ENCODE measurements around the gene GTF2F2.
"Not testable (repeated sequence)": the region's sequence is repeated elsewhere in the genome, so short reads cannot be mapped to it uniquely, and the experiment has no call there.

The GTF2F2 gene

DNA sequence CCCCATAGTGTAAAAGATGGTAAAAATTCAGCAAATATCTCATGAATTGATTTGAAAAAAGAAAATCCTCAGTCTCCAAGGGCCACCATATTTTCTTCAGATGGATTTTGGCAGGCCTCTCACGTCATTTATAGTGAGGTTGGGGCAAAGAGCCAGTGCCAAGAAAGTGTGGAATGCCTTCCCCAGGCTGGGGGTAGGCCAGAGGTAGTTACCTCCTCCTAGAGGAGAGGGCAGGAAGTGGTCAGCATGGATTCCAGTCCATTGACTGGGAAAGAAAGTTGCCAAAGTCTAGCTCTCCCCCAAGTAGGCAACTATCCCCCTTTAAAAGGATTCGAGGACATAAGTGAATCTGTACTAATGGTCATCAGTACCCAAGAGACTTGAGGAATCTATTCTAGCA lies 148.9 kb downstream of the GTF2F2 start:
- no peak for DNase-seq (ENCODE audit: low read depth in 1 of 2, low spot score in 1 of 2)
- TF ChIP-seq JUND (IDR thresholded peaks at IDR 0.05; ENCODE audit: low read depth) = no peak
- in situ Hi-C loops (cut with HindIII; ENCODE audit: low pct_unique_long_range_greater_than_20kb, low sequenced_read_pairs) = no loop called here

DNA sequence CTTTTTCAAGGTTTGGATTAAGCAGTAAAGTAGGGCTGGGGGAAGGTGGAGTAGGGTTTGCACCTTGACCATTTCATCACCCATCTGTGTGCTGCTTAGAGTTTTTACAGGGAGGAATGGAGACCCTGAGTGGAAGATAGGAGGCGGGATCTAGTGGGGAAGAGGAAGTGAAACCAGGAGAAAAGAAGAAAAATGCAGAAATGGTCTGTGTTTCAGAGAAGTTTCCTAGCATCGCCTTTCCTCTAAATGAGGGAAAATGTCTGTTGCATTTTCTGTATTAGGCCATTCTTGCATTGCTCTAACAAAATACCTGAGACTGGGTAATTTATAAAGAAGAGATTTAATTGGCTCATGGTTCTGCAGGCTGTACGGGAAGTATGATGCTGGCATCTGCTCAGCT lies 156.6 kb downstream of the GTF2F2 start:
- TF ChIP-seq JUND (IDR thresholded peaks at IDR 0.05; ENCODE audit: low read depth) = no peak
- in situ Hi-C loops (cut with HindIII; ENCODE audit: low pct_unique_long_range_greater_than_20kb, low sequenced_read_pairs) = no loop called here
- no peak for DNase-seq (ENCODE audit: low read depth in 1 of 2, low spot score in 1 of 2)

DNA sequence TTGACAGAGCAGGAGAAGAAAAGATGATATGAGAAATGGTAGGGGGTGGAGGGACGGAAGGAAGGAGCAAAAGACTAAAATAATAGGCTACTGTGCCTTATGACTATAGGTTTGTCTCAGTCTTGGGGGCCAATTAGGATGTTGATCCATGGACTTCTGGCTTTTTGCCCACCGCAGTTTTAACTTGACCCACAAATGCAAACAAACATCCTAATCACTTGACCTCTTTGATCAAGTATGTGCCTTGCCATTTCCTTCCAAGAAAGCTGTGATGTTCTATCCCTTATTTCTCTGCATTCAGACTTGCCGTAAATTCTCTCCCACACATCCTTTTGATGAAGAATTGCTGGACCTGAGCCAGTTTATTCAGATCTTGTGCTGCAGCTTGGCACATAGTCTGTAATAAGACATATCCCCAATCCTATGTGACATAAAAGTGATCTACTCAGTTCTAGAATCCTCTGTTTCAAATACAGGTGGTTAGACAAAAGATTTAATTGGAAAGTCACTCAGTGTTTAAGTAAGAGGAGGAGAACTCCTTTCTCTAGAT lies 157.9 kb downstream of the GTF2F2 start:
- in situ Hi-C loops (cut with HindIII; ENCODE audit: low pct_unique_long_range_greater_than_20kb, low sequenced_read_pairs) = no loop called here
- no peak for DNase-seq (ENCODE audit: low read depth in 1 of 2, low spot score in 1 of 2)
- no peak for TF ChIP-seq JUND (IDR thresholded peaks at IDR 0.05; ENCODE audit: low read depth)

DNA sequence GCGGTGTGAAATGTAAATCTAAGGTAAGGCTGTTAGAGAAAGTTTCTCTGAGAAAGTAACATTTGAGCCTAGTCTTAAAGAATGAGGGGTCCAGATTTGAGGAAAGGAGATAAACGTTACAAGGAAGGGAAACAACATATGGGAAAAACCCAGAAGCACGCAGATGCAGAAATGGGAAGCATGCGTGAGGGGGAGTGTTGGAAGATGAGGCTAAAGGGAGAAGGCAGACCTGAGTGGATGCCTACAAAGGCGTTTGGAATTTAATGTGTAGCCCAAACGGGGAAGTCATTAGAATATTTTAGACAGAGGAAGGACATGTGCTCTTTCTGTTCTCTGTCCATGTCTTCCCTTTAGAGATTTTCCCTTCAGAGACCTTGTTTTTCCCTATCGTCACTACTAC lies 159.7 kb downstream of the GTF2F2 start:
- DNase-seq (ENCODE audit: low read depth in 1 of 2, low spot score in 1 of 2) = no peak
- in situ Hi-C loops (cut with HindIII; ENCODE audit: low pct_unique_long_range_greater_than_20kb, low sequenced_read_pairs) = no loop called here
- no peak for TF ChIP-seq JUND (IDR thresholded peaks at IDR 0.05; ENCODE audit: low read depth)

DNA sequence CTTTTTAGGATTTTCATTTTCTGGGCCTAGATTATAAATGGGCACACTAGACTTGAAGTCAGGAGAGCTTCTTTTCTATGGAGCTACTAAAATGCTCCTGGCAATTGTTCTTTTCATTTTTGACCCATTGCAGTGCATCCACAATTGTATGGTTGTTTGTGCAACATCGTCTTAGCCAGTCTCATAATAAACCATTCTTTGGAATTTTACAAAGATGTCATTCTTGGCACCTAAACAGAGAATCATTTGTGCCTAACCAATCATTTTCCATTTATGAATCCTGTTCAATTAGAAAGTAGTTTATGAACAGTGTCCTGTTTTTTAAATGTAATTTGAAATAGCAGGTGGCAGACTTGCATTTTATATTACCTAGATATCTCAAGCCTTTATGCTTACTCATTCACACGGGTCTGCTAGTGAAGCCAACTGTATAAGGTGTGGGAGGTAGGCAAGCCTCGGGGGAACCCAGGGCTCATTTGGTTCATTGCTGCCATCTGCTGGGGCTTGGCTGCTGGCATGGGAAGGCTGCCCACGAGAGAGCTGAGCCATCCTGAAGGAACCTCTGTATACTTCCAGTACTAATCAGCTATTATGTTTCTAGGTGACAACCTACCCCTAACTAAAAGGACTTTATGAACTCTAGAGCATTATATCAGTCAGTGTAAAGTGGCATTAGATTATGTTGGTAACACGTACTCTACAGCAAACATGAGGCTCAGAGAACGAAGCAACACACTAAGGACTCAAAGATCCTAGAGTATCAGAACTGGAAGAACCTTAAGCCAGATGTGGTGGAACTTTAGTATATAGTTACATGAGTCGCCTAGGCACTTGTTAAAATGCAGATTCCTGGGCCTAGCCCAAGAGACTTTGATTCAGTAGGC lies 160.7 kb downstream of the GTF2F2 start:
- in situ Hi-C loops (cut with HindIII; ENCODE audit: low pct_unique_long_range_greater_than_20kb, low sequenced_read_pairs) = no loop called here

DNA sequence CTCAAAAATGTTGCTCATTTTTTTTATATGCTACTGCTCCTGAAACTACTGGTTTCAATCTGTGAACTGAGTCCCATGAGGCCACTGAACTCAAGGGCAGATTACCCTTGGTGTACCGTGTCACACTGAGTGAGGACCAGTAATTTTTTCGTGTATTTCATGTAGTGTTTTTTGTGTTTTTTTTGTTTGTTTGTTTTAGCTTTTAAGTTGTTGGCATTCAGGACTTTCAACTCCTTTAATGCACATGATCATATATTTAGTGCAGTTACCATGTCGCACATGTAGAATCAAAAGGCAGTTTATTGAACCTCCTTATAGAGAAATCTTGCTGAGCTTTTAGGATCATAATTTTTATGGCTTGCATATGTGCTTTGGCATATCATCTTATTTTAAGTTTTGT lies 162.7 kb downstream of the GTF2F2 start:
- DNase-seq (ENCODE audit: low read depth in 1 of 2, low spot score in 1 of 2) = no peak
- in situ Hi-C loops (cut with HindIII; ENCODE audit: low pct_unique_long_range_greater_than_20kb, low sequenced_read_pairs) = no loop called here
- TF ChIP-seq JUND (IDR thresholded peaks at IDR 0.05; ENCODE audit: low read depth) = no peak

More for the DNA sequence above, 160.7 kb downstream of the GTF2F2 start:
- DNase-seq (ENCODE audit: low read depth in 1 of 2, low spot score in 1 of 2) = peak; percentile 61 to 70
- no peak for TF ChIP-seq JUND (IDR thresholded peaks at IDR 0.05; ENCODE audit: low read depth)

DNA sequence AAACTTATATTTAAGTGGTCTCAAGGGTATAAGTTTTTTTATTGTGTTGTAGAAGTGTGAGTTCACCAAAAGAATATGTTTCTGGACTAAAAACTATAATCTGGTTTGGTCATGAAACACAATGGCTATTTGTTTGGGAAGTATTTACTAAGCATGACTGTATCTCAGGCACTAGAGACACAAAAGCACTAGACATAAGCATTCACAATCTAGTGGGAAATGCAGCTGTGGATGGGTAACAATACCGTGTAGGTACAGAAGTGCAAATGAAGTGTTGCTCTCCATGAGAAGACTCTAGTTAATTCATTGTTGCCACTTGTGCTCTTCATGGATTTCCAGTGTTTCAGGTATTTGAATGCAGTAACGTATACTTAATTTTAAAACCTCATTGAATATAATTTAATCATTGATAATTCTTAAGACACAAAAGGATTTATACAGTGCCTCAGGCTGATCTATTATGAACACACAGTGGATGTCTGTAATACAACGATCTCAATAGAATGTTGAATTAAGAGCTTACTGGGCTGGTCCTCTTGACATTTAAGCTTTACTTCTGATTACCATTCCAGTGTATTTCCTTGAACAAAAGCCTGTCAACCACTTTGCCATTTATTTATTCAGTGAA lies 169.7 kb downstream of the GTF2F2 start:
- DNase-seq (ENCODE audit: low read depth in 1 of 2, low spot score in 1 of 2) = no peak
- TF ChIP-seq JUND (IDR thresholded peaks at IDR 0.05; ENCODE audit: low read depth) = no peak

DNA sequence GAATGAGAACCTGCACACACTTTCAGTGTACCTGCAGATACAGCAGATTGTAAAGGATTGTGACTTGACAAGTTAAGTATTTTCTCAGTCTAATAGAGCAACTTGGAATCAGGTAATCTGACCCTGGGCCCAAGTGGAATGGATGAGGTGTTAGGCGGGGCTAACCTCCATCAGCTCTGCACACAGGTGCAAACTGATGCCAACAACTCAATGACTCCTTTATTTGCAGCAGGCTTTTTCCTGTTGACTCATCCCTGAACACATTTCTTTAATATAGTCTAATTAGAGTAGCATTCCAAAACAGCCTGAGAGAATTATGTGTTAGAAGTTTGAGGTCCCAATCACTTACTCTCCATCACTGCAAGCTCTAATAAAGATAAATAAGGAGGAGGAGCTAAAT lies 171.9 kb downstream of the GTF2F2 start:
- no peak for TF ChIP-seq JUND (IDR thresholded peaks at IDR 0.05; ENCODE audit: low read depth)
- in situ Hi-C loops (cut with HindIII; ENCODE audit: low pct_unique_long_range_greater_than_20kb, low sequenced_read_pairs) = no loop called here
- DNase-seq (ENCODE audit: low read depth in 1 of 2, low spot score in 1 of 2) = no peak

More for the DNA sequence above, 169.7 kb downstream of the GTF2F2 start:
- in situ Hi-C loops (cut with HindIII; ENCODE audit: low pct_unique_long_range_greater_than_20kb, low sequenced_read_pairs) = no loop called here

DNA sequence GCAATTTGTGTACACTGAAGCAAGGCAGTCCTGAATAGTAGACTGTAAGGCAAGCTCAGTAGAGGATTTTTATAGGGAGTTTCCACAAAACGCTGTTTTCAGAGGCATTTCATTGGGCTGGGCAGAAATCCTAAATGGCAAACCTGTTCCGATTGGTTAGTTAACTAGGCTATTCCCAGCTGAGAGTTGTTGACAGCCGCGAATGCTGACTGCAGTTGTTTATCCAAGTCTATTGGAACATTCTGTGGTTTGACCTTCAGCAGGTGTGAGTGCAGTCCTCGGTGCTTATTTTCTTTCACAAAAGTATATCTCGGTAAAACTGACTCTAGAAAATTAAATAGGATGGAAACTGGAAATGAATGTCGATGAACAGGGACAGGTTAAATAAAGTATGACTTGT lies 175.2 kb downstream of the GTF2F2 start:
- TF ChIP-seq JUND (IDR thresholded peaks at IDR 0.05; ENCODE audit: low read depth) = no peak
- DNase-seq (ENCODE audit: low read depth in 1 of 2, low spot score in 1 of 2) = peak in 1 of 2 experiments; percentile 32
- in situ Hi-C loops (cut with HindIII; ENCODE audit: low pct_unique_long_range_greater_than_20kb, low sequenced_read_pairs) = no loop called here

DNA sequence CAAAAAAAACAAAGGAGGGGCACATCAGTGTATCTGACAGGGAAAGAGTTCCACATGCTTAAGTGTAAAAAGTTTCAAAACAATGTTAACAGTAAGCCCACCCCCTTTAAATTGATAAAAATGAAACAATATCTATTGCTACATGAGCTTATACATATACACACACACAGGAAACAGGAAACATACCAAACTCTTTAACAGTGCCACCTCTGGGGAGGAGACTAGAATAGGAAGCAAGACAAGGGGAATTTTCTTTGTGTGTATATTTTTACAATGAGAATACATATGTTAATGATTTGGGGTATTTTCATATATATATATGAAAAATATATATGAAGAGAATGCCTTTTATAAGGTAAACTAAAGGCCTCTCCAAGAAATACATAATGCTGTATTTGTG lies 175.9 kb downstream of the GTF2F2 start:
- DNase-seq (ENCODE audit: low read depth in 1 of 2, low spot score in 1 of 2) = no peak

DNA sequence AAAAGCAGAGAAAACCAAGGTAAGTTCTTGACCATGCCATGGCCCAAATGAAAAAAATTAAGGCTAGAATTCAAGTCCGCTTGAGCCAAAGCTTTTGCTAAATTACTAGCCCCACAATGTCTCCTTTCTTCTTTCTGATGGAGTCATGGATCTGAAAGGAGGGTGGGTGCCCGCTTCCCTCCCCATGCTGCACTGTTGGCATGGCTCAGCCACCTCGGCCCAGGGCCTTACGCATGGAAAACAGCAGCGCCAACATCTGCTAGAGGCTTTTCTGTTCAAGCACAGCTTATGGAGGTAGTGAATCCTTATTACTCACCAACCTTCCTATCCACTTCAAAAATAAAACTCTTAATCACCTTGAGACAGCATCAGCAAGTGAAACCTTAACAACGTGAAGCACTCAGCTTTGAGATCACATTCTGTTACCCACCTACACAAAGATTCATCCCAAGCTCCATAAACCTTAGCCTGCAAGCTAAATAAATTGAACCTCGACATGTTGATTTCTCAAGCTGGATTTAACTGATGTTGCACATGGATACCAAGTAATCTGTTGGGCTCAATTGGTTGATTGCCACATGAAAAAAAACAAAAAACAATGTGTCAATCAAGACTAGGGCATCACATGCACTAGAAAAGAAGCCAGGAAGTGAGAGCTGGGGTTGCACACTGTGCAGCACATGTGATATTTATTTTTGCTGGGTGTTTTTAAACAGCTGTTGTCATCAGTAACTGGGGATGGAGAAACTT lies 177.3 kb downstream of the GTF2F2 start:
- in situ Hi-C loops (cut with HindIII; ENCODE audit: low pct_unique_long_range_greater_than_20kb, low sequenced_read_pairs) = no loop called here
- no peak for TF ChIP-seq JUND (IDR thresholded peaks at IDR 0.05; ENCODE audit: low read depth)
- no peak for DNase-seq (ENCODE audit: low read depth in 1 of 2, low spot score in 1 of 2)

More for the DNA sequence above, 175.9 kb downstream of the GTF2F2 start:
- in situ Hi-C loops (cut with HindIII; ENCODE audit: low pct_unique_long_range_greater_than_20kb, low sequenced_read_pairs) = no loop called here
- no peak for TF ChIP-seq JUND (IDR thresholded peaks at IDR 0.05; ENCODE audit: low read depth)

DNA sequence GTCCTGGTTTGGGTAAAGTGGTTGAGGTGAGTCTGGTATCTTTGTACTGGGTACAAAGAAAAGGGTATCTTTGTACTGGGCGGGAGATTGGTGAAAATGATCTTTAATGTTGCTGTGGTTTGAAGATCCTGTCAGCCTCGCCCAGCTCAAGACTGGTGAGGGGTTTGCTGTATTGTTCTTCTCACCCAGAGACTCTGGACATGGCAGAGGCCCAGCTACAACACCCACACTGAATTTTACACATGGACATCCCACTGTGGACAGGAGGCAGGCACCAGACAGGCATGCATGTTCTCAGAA lies 177.8 kb downstream of the GTF2F2 start:
- in situ Hi-C loops (cut with HindIII; ENCODE audit: low pct_unique_long_range_greater_than_20kb, low sequenced_read_pairs) = no loop called here
- DNase-seq (ENCODE audit: low read depth in 1 of 2, low spot score in 1 of 2) = no peak
- no peak for TF ChIP-seq JUND (IDR thresholded peaks at IDR 0.05; ENCODE audit: low read depth)

DNA sequence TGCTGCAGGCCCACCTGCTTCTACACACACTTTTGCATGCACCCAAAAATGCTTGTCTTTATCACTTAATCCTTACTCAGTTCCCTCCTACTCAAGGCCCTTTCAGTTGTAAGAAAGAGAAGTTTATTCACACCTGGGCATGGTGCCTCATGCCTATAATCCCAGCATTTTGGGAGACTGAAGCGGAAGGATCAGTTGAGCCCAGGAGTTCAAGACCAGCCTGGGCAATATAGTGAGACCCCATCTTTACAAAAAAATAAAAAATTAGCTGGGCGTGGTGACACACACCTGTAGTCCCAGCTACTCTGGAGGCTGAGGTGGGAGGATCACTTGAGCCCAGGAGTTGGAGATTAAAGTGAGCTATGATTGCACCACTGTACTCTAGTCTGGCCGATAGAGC lies 178.2 kb downstream of the GTF2F2 start:
- in situ Hi-C loops (cut with HindIII; ENCODE audit: low pct_unique_long_range_greater_than_20kb, low sequenced_read_pairs); DNase-seq (ENCODE audit: low read depth in 1 of 2, low spot score in 1 of 2): not testable (repeated sequence)
